ENCODE measurements around the gene NARF.

- no peak for TF ChIP-seq CTCF (optimal IDR thresholded peaks at IDR 0.05 in 1 of 3, IDR thresholded peaks at IDR 0.05 in 1 of 3, conservative IDR thresholded peaks at IDR 0.05 in 1 of 3; ENCODE audit: extremely low read depth in 1 of 3, insufficient read depth in 2 of 3, low read length in 3 of 3)
- TF ChIP-seq EZH2 (IDR thresholded peaks at IDR 0.05; ENCODE audit: low read length) = no peak
These were observed 24.7 kb downstream of the NARF start for GRCh38 chr17:82483204-82483660.

Data from keratinocyte (primary cell).